Astrocyte of the spinal cord (primary cell): ENCODE results near the gene RARG.

Source experiments
- DNase-seq: peaks from one replicate; pipeline ENCODE4 v3.0.0; 2011; ENCODE audit warnings: low read depth, low spot score
- H3K4me3 ChIP-seq: 2 replicates; pipeline ENCODE4 v1.5.1; 2011; ENCODE audit warnings: low read depth, mild to moderate bottlenecking, low read length, moderate library complexity
- CTCF ChIP-seq: IDR thresholded peaks from 2 replicates; pipeline ENCODE4 v1.5.1; 2012; ENCODE audit warnings: low read depth, mild to moderate bottlenecking, low read length, inconsistent platforms
- in situ Hi-C: cut with HindIII; loops from 2 replicates; pipeline ENCODE4 v1.10.0; 2017; ENCODE audit warnings: low sequenced_read_pairs

RARG gene

GRCh38 chr12:53221203-53222080 is 10.6 kb downstream of the RARG start:
- TF ChIP-seq CTCF: peak; percentile 28
- peak; percentile 57 for DNase-seq
- in situ Hi-C loops: no loop called here
- peak overlapping the region; percentile 43 for H3K4me3 ChIP-seq

- H3K4me3 ChIP-seq: peak overlapping the region; percentile 57
- DNase-seq: peak; percentile 96
- no peak for TF ChIP-seq CTCF
- in situ Hi-C loops: no loop called here
Observed at GRCh38 chr12:53220694-53221202, 11.3 kb downstream of the RARG start.

- H3K4me3 ChIP-seq: peak overlapping the region; percentile 57
Observed at GRCh38 chr12:53219956-53220693, 11.9 kb downstream of the RARG start.

GRCh38 chr12:53219292-53219955 is 12.6 kb downstream of the RARG start:
- H3K4me3 ChIP-seq: peak overlapping the region; percentile 57
- in situ Hi-C loops: no loop called here
- no peak for TF ChIP-seq CTCF
- DNase-seq: peak; percentile 48

More at GRCh38 chr12:53219956-53220693, 11.9 kb downstream of the RARG start:
- in situ Hi-C loops: no loop called here
- no peak for TF ChIP-seq CTCF
- DNase-seq: peak; percentile 82

- no peak for TF ChIP-seq CTCF
- H3K4me3 ChIP-seq: peak overlapping the region; percentile 57
- DNase-seq: no peak
- in situ Hi-C loops: no loop called here
Observed at GRCh38 chr12:53218551-53219291, 13.3 kb downstream of the RARG start.
